GM19324 (cell line): ENCODE results near the gene SMYD2.

Source experiments
- ATAC-seq: cut with Tn5 transposase; IDR thresholded peaks from one replicate; pipeline ENCODE4 v1.9.1; 2021; ENCODE audit warnings: mild to moderate bottlenecking, moderate library complexity; ENCODE audit not compliant: unreplicated experiment, low FRiP score

Gene SMYD2

DNA sequence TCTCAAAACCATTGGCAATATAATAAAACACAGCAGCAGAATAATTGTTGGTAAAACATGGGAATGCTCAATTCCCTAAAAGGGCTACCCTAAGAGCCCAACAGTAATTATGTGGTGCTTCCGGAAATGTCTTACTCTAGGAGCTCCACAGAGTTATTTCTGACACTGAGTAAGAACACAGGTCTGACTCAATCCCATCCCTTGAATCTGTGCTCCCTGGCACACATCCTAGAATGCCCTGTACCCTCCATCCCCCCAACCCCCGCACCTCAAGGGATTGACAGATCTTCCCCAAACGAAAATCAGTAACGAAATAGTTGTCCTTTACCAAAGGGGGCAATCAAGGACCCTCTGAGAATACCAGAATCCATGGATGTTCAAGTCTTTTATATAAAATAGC, 71.9 kb downstream of the SMYD2 start:
- no peak for ATAC-seq

DNA sequence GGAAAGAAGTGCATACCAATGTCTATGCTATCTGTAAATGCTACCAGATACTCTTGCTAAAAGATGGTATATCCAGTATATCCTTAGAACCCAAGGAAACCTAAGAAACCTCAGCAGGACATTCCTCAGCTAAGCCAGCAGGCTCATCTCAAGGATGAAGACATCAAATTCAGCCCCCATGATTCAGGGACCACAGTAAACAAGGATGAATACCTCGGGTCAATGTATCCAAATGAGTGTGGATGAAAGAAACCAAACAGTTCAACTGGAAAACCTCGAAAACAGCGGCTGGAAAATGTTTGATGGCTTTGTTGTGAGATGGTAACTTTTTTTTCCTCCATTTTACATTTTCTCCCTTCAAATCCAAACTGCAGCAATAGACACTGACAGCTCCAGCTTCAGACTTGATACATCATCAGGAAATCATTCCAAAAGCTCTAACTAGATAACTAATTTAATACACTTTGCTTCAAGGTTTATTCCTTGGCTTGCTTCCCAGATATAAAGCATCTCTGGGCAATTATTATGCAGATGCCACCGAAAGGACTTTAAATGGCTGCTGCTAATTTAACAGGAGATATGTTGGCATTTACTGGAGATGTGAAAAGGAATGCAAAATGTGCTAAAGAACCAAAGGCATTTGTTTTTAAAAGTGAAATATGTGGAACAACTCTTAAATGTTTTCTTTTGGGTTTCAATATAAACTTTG, 73.6 kb downstream of the SMYD2 start:
- no peak for ATAC-seq

- ATAC-seq, result no peak
Observed at GRCh38 chr1:214360116-214360515, 79.2 kb downstream of the SMYD2 start.

- no peak for ATAC-seq
Observed at GRCh38 chr1:214360525-214361164, 79.7 kb downstream of the SMYD2 start.

GRCh38 chr1:214361636-214362035, 80.7 kb downstream of the SMYD2 start:
- no peak for ATAC-seq

DNA sequence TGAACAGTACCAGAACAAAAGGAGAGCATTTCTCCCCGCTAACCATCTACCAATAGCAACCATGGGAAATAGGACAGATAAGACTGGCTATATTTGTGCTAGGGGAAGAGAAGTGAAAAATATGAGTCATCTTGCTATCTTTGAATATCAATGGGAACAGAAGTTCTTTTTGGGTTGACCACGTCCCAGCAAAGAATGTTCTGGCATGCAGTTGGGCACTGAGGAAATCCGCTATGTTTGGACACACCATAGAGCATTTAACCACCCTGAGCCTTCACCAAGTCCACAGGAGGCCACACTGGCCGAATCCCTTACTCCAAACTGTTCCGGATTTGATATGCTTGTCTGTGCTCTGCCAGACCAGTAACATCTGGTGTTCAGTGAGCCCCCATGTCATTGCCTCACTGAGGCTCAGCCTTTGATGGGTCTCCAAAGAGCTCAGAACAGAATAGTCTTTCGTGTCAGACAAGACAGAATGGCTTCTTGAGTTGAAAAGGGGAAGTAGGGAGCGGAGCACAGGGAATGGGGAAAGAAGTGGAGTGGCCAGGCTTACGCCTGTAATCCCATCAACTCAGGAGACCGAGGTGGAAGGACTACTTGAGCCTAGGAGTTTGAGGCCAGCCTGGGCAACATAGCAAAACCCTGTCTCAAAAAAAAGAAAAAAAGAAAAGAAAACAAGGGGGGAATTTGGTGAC, 81.4 kb downstream of the SMYD2 start:
- no peak for ATAC-seq

- ATAC-seq, result no peak
Observed at GRCh38 chr1:214363386-214363785, 82.4 kb downstream of the SMYD2 start.

GRCh38 chr1:214364386-214364785, 83.4 kb downstream of the SMYD2 start:
- ATAC-seq, result no peak

DNA sequence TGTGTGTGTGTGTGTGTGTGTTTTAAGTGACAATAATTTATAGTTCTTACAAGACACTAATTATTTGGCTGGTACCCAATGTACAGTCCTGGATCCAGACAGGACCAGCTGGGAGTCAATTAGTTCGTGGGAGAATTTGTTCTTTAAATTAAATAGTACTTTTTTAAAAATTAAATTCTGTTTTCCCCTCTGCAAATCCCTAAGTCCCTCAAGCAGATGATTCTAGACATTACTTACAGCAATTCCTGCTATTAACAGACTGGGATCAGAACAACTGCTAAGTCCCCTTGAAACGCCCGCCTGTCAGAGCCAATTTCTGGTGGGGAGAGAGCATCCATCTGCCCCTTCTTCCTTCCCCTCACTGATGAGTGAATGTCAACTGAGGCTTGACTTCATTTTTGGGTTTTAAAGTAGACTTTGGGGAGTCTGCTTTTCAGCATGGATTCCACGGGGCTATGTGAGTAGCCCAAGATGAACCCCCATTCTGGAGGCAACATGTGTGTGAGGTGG, 83.9 kb downstream of the SMYD2 start:
- ATAC-seq, result no peak

GRCh38 chr1:214367841-214368240, 86.9 kb downstream of the SMYD2 start:
- ATAC-seq, result no peak

- no peak for ATAC-seq
Observed at GRCh38 chr1:214369364-214369763, 88.4 kb downstream of the SMYD2 start.

GRCh38 chr1:214370615-214371014, 89.7 kb downstream of the SMYD2 start:
- ATAC-seq, result no peak

- ATAC-seq, result no peak
Observed at GRCh38 chr1:214372092-214372491, 91.1 kb downstream of the SMYD2 start.

- ATAC-seq, result no peak
Observed at GRCh38 chr1:214377485-214377884, 96.5 kb downstream of the SMYD2 start.

DNA sequence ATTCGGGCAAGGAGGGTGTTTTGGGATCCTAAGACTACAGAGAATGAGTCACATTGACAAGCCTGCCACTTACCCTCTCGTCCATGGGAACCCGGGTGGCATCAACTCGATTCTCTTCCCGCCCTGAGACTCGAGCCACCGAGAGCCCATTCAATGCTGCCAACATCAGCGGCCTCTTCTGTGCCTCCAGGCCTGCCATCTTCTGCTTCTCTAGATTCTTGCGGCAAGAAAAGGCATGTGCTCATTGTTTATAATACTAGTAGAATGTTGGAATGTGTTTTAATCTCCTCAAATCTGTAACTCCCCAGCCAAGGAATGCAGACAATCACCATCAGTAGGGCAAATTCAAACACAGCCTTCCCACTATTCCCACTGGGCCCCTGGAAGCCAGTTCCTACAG, 96.9 kb downstream of the SMYD2 start:
- no peak for ATAC-seq

- no peak for ATAC-seq
Observed at GRCh38 chr1:214378492-214378891, 97.5 kb downstream of the SMYD2 start.

DNA sequence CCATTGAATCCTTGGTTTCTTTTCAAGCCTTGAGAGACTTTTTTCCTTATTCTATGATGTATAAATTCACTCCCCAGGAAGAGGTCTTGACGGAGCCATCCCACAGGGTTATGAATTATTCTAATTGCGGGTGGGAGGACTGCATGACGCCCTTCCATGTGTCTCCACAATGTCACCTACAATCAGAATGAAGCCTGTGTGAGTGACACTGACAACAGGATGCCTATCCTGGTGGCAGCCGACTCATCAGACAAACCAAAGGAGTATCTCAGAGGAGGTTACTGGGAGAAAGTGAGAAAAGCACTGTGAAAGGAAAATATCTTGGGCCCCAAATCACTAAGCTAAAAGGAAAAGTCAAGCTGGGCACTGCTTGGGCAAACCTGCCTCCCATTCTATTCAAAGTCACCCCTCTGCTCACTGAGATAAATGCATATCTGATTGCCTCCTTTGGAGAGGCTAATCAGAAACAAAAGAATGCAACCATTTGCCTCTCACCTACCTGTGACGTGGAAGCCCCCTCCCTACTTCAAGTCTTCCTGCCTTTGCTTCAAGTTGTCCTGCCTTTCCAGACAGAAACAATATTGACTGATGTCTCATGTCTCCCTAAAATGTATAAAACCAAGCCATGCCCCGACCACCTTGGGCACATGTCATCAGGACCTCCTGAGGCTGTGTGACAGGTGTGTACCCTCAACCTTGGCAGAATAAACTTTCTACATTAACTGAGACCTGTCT, 98.4 kb downstream of the SMYD2 start:
- ATAC-seq, result no peak

- no peak for ATAC-seq
Observed at GRCh38 chr1:214380396-214380795, 99.4 kb downstream of the SMYD2 start.

- no peak for ATAC-seq
Observed at GRCh38 chr1:214380986-214381695, 100.2 kb downstream of the SMYD2 start.
